Cardiac fibroblast (primary cell): ENCODE results near the gene ABCA5.
A peak's percentile ranks its signal among the peaks of the same experiment; 100 is the strongest.

ENCODE experiments used
- DNase-seq, 2 donors: peaks; one replicate each; pipeline versions ENCODE4 v3.0.0 to v3.0.0-alpha.2; 2010; ENCODE audit warnings: low read depth in 2 of 2
- H3K4me3 ChIP-seq, 2 donors: replicated peaks in 1 of 2; 1 replicate in 1 of 2; 2 replicates in 1 of 2; pipeline ENCODE4 v1.5.1; 2011; ENCODE audit warnings: low read depth in 2 of 2, low read length in 2 of 2, mild to moderate bottlenecking in 2 of 2, moderate library complexity in 1 of 2
- TF ChIP-seq, protein P1 (sequence below): IDR thresholded peaks from one replicate; pipeline ENCODE4 v1.5.1; 2011; ENCODE audit warnings: low read depth, mild to moderate bottlenecking, low read length, inconsistent platforms

Gene ABCA5

DNA sequence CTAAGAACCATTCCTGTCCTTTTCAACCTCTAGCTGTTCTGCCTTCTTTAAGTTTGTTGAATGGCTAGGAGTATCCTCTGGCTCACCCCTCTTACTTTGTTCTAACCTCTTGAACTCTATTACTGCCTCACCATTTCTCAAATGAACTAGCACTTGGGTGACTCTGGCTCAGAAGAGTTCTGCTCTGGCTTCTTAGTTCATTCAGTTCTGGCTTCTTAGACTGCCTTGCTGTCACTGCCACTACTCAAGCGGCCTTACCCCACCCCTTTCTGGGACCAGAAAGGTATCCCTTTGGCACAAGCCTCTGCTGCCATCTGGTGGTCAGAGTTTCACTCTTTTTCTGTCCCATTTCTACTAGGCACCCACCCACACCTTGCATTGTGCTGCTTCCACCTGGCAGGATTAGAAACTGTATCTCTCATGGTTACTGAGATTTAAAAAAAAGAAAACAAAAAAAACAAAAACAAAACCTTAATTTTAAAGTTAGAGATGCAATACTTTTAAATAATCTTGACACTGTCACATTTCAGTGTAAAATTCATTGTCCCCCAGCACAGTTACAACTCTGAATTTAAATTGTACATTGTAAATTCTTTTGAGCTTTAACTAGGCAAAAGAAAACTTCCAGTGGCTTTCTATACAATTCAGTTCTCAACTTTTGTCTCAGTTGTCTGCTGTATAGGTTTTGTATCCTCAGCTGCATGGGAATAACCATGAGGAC, 91.4 kb downstream of the ABCA5 start:
- peak; percentile 92 to 95 for DNase-seq
- no peak overlapping the region for H3K4me3 ChIP-seq
- TF ChIP-seq, protein P1, sequence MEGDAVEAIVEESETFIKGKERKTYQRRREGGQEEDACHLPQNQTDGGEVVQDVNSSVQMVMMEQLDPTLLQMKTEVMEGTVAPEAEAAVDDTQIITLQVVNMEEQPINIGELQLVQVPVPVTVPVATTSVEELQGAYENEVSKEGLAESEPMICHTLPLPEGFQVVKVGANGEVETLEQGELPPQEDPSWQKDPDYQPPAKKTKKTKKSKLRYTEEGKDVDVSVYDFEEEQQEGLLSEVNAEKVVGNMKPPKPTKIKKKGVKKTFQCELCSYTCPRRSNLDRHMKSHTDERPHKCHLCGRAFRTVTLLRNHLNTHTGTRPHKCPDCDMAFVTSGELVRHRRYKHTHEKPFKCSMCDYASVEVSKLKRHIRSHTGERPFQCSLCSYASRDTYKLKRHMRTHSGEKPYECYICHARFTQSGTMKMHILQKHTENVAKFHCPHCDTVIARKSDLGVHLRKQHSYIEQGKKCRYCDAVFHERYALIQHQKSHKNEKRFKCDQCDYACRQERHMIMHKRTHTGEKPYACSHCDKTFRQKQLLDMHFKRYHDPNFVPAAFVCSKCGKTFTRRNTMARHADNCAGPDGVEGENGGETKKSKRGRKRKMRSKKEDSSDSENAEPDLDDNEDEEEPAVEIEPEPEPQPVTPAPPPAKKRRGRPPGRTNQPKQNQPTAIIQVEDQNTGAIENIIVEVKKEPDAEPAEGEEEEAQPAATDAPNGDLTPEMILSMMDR = peak; percentile 79

DNA sequence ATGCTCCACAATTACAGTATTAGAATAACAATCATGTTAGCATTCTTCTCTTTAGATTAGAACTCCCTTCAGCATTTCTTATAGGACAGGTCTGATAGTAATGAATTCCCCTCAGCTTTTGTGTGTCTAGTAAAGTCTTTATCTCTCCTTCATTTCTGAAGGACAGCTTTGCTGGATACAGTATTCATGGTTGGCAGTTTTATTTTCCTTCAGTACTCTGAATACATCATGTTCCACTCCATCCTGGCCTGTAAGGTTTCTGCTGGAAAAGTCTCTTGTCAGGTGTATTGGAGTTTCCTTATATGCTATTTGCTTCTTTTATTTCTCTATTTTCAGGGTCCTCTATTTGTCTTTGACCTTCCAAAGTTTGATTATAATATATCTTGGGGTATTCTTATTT, 94.3 kb downstream of the ABCA5 start:
- no peak overlapping the region for H3K4me3 ChIP-seq
- DNase-seq = no peak
- TF ChIP-seq, protein P1 = no peak

DNA sequence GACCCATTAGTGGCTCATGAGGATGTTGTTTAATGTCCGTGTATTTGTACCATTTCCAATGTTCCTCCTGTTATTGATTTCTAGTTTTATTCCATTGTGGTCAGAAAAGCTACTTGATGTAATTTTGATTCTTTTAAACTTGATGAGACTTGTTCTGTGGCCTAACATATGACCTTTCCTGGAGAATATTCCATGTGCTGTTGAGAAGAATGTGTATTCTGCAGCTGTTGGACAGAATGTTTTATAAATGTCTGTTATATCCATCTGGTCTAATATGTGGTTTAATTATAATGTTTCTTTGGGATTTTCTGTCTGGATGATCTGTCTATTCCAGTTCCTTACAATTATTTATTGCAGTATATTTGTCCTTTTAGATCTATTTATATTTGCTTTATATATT, 95.4 kb downstream of the ABCA5 start:
- no peak for DNase-seq
- no peak overlapping the region for H3K4me3 ChIP-seq
- TF ChIP-seq, protein P1 = no peak

DNA sequence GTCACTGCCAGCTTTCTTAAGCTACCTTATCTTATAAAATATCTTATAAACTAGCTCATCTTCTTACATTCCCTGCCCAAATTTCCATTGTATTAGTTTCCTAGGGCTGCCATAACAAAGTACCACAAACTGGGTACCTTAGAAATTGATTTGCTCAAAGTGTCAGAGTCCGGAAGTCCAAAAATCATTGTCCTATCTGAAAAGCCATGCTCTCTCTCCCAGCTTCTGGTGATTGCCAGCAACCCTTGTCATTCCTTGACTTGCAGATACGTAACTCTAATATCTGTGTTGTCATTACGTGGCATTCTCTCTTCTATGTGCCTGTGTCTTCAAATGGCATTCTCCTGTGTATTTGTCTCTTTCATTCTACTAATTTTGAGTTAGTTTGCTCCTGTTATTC, 96.0 kb downstream of the ABCA5 start:
- TF ChIP-seq, protein P1 = no peak
- DNase-seq = no peak

DNA sequence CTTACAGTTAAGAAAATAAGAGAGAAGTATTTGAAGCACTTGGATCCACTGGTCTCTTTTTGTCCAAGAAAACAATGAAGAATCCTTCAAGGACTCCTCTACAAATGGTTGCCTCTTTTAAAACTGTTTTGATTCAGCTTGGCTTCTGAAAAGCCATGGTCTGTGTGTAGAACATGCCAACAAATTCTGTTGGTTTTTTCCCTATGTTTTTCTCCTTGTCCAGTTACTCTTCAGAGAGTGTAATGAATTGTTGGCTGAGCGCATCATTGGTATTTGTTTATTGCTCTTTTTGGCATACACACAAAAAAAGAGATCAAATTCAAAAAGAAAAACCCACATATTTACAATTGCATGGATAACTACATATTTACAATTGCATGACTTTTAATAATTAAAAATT, 98.4 kb downstream of the ABCA5 start, which contains the start of gene ABCA10:
ABCA10 (minus strand) TSS at position 249 of the 400 bp plus-strand sequence. CDS start 3,466 bp downstream, outside the sequence.
- H3K4me3 ChIP-seq = no peak within 1 kb of the TSS
- TF ChIP-seq, protein P1 = no peak
- DNase-seq = peak; percentile 9 to 20

More for the DNA sequence above, 96.0 kb downstream of the ABCA5 start:
- H3K4me3 ChIP-seq = no peak overlapping the region

DNA sequence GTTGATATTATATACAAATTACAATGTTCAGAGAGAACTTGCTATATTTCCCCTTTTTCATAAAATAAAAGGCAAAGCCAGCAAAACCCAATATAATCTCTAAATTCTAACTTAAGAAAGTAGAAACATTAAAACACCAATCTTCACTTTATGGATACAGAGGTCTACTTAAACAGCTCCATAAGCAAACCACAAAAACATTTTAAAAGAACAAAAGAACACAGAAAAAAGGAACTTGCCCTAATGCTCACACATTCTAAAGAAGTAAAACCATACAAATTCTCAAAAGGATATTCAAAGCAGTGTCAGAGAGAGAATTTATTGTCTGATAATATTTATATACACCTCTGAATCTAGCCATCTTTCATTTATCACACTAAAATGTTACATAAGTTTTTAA, 98.9 kb downstream of the ABCA5 start:
- DNase-seq = no peak
- H3K4me3 ChIP-seq = no peak overlapping the region
- TF ChIP-seq, protein P1 = no peak
